Femur (tissue), 1 donor: ENCODE measurements around the gene TLL2.
A peak's percentile ranks its signal among the peaks of the same experiment; 100 is the strongest.

ENCODE experiments used
- DNase-seq: peaks from one replicate; pipeline ENCODE4 v3.0.0-alpha.2; 2017

The TLL2 gene

GRCh38 chr10:96460316-96460715, 53.4 kb downstream of the TLL2 start:
- DNase-seq: no peak

DNA sequence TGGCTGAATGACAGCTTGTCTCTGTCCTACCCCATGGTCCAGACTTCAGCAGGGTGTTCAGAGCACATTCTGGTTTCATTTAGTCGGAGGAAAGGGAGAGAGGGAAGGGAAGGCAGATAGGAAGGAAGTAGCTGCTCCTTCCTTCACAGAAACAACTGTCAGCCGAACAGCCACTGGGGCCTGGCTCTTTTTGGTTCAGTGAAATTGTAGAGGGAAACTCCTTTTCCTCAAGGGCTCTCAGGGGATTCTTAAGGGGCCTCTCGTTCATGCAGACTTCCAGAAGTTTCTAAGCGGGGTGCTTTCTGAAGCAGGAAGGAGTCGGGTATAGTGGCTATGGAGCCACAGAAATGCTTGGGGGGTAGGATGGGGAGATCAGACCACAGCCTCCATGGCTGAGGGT, 56.4 kb downstream of the TLL2 start:
- DNase-seq: no peak

- DNase-seq: no peak
Observed at GRCh38 chr10:96456296-96456840, 57.4 kb downstream of the TLL2 start.

DNA sequence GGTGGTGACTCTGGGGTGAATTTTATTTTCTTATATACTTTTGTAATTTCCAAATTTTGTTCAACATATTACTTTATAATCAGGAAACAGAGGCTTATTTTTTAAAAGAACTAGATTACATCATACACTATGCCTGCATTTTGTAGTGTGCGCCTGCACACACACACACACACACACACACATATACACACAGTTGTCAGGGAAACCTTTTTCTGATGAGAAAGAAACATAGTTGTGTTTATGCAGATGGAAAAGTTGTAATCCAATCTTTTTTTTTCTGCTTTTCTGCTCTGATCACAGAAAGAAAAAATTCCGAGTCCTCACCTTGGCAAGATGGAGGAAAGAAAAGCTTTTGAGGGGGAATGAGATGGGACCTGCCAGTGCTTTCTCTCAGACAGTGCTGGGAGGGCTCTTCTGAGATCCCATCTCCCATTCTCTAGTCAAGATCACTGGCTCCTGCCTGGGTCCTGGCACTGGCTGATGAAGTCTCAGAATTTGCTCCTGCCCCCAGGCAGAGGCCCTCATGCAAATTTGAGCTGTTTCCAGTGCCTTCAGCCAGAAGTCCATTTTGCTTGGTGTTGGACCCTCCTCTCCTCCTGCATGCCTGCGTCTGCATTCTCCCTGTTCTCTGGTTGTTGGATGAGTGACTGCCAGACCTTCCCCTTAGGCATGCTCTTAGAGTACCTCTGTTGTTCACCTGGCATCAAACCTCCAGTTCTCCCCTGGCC, 59.7 kb downstream of the TLL2 start:
- no peak for DNase-seq

DNA sequence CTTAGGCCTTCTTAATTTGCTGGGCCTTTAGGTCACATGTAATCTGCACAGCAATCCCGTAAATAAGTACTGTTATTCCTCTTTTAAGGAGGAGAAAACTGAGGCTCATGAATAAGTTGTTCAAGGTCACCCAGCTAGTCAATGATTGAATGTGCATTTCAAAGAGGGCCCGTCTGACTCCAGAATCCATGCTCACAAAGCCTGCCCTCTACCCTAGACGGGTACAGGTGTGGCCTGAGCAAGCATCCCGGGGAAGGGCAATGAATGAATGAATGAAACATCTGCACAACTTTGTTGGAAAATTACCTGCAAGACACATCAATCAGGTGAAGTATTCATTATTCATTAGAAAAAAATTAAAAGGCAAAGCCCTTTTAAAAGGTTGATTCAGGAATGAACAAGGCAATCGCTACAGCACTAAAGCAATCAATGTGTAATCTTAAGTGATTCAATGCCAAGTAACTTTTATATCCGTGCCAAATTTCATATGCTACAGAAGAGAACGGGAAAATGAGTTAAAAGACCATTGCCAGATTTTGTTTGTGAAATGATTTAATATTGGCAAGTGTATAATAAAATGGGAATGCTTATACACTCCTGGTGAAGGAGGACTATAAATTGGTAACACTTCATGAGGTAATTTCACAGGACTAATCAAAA, 61.1 kb downstream of the TLL2 start:
- no peak for DNase-seq

GRCh38 chr10:96450529-96451207, 63.1 kb downstream of the TLL2 start:
- no peak for DNase-seq

- no peak for DNase-seq
Observed at GRCh38 chr10:96448558-96448957, 65.2 kb downstream of the TLL2 start.

DNA sequence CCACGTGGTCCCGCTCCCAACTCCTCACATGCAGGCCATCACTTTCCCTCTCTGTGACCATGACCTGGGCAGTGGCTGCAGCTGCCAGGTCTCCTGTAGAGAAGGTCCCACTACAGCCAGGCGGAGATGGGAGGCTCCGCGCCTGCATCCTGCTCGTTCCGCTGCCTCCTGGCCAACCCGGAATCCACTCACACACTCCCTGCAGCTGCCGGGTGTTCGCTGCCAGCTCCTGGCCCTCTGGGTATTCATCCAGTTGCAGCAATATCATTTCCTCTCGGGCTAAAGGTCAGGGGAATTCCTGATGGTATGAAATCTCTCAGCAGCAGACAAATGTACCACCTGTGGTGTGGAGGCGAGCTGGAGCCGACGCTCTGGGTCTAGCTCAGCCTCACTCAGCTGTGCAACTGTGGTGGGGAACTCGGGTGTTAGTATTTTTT, 65.7 kb downstream of the TLL2 start:
- DNase-seq: peak; percentile 84

DNA sequence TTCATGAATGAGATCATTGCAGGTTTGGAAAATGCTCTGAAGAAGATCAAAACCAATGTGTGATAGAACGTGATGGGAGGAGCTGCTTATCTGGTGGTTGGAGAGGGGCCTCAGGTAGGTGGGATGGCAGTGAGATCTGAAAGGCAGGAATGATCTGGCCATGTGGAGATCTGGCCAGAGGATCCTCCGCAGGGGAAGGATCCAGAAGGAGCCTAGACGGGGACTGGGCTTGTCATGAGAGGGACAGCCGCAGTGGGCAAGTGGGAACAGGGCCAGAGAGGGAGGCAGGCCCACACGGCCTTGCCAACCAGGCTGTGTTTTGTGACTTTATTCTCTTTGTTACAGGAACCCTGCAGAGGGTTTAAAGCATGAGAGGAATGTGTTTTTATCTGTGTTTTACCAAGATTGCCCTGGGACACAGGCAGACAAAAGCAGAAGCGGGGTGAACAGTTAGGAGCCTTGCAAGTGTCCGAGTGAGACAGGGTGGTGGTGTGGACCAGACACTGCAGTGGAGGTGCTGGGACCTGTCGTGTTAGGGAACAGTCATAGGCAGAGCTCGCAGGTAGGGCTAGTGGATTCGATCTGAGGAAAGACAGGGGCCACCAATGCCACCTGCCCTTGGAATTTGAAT, 66.6 kb downstream of the TLL2 start:
- DNase-seq: no peak

- DNase-seq: no peak
Observed at GRCh38 chr10:96441987-96442643, 71.6 kb downstream of the TLL2 start.

- DNase-seq: no peak
Observed at GRCh38 chr10:96441322-96441885, 72.3 kb downstream of the TLL2 start.

- DNase-seq: peak; percentile 63
Observed at GRCh38 chr10:96440361-96441292, 73.1 kb downstream of the TLL2 start.

DNA sequence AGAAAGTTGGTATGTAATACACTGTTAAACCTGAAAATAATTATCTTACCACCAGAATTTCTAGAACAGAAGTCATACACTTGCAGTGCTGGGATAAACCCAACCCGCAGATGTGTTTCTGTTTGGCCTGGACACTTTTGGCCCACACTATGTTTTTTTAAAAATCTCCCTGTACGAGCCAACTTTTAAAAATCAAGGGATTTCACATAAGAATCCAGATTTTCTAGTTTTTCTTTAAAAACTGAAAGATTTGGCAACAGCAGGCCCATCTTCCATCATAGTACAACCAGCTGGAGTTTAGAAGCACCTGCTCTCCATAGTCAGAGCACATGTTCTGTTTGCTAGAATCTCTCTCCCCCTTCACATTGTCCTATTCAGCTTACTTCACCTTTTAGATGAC, 74.0 kb downstream of the TLL2 start:
- DNase-seq: peak; percentile 33

DNA sequence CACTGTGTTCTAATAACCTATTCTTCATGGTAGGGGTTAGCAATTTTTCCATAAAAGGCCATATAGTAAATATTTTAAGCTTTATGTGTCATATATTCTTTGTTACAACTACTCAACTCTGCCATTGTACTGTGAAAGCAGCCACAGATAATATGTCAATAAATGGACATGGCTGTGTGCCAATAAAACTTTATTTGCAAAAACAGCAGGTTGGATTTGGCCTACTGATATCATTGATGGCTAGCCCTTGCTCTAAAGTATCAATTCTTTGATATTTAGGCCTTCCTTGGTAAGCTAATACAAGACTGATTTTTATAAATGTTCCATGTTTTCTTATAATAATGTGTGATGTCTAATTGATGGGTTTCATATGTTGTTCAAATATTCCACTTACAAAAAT, 77.7 kb downstream of the TLL2 start:
- DNase-seq: no peak

DNA sequence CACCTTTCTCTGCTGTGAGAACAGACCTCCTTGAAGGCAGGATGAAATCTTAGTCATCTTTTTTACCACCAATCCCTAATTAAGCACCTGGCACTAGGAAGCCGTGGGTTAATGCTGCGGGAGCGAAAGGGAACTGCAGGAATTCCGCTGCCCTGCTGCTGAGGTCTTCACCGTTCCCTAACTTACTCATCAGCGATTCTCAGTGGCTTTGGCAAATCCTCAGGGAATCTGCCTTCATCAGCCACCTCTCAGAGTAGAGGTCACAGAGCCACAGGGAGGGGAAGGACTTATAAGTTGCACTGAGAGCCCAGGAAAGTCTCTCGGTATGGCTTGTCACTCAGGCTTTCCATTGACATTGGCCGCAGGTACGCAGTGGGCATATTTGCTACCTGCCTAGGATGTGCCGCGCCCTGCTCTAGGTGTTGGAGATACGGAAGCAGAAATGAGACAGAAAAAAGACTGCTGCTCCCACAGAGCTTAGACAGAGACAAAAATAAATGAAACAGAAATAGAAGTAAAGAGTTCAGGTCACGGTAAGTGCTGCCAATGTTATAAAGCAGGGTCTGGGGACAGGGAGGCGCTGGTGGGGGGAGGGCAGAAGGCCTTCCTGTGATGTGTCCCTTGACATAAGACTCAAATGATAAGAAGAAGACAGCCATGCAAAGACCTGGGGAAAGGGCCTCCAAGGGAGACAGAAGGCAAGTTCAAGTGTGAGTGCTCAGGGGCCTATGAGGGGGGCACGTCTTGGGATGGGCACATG, 82.3 kb downstream of the TLL2 start:
- DNase-seq: no peak

- no peak for DNase-seq
Observed at GRCh38 chr10:96427291-96427690, 86.4 kb downstream of the TLL2 start.

- DNase-seq: no peak
Observed at GRCh38 chr10:96422525-96422924, 91.2 kb downstream of the TLL2 start.

GRCh38 chr10:96421995-96422394, 91.7 kb downstream of the TLL2 start:
- no peak for DNase-seq

- DNase-seq: no peak
Observed at GRCh38 chr10:96420228-96421009, 93.3 kb downstream of the TLL2 start.

- no peak for DNase-seq
Observed at GRCh38 chr10:96419351-96419750, 94.4 kb downstream of the TLL2 start.
